Kidney epithelial cell (primary cell): Measurements from ENCODE around the gene ZSWIM6. TPM values are rescaled to one million over a fixed set of nuclear protein-coding genes. Genes with fewer than 3 reads are reported as not detected.

Experiments
- DNase-seq: peaks from one replicate; pipeline ENCODE4 v3.0.0-alpha.2; 2010; ENCODE audit warnings: low read depth
- H3K27me3 ChIP-seq: 2 replicates; pipeline ENCODE4 v1.6.0; 2011; ENCODE audit warnings: low read length; ENCODE audit not compliant: control insufficient read depth, insufficient read depth
- H3K36me3 ChIP-seq: 2 replicates; pipeline ENCODE4 v1.5.1; 2011; ENCODE audit warnings: low read length; ENCODE audit not compliant: control insufficient read depth, insufficient read depth
- H3K4me3 ChIP-seq: 2 replicates; pipeline ENCODE4 v1.5.1; 2011; ENCODE audit warnings: low read depth, mild to moderate bottlenecking, control low read depth, low read length
- total RNA-seq: library from RNA; depleted of rRNA; stranded (reverse); fragments of >200 nt; gene quantifications from 2 replicates; pipeline ENCODE4 v1.2.3, GENCODE V29; 2015
- TF ChIP-seq, protein P1 (sequence below): IDR thresholded peaks from 2 replicates; pipeline ENCODE4 v1.5.1; 2011; ENCODE audit warnings: mild to moderate bottlenecking, moderate library complexity, low read length, control low read depth, inconsistent platforms; ENCODE audit not compliant: insufficient read depth, poor library complexity, severe bottlenecking

ZSWIM6 gene
- total RNA-seq, 1 donor from 2014 or later: 18.5 TPM

DNA sequence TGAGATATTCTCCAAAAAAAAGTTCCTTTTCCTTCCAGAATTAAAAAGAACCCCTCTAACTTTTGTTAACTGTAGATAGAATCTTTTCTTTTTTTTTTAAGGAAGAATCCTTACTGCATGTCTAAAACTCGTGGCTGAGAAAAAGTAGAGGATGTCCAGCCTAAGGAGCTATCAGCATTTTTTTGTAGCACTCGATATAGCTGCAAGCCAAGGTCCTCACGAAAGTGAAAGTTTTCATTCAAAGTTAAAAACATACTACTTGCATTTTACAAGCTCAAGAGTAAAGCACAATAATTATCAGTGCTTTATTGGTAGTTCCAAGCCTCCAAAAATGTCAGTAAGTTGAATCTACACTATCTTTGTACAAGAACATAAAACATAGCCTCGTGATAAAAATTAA lies 28.7 kb upstream of the ZSWIM6 start:
- Histone ChIP-seq H3K4me3 (no peak overlapping the region), H3K36me3 (no peaks in the 10 kb centered on the region), H3K27me3 (no peaks in the 10 kb centered on the region)
- no peak for DNase-seq
- TF ChIP-seq, protein P1, sequence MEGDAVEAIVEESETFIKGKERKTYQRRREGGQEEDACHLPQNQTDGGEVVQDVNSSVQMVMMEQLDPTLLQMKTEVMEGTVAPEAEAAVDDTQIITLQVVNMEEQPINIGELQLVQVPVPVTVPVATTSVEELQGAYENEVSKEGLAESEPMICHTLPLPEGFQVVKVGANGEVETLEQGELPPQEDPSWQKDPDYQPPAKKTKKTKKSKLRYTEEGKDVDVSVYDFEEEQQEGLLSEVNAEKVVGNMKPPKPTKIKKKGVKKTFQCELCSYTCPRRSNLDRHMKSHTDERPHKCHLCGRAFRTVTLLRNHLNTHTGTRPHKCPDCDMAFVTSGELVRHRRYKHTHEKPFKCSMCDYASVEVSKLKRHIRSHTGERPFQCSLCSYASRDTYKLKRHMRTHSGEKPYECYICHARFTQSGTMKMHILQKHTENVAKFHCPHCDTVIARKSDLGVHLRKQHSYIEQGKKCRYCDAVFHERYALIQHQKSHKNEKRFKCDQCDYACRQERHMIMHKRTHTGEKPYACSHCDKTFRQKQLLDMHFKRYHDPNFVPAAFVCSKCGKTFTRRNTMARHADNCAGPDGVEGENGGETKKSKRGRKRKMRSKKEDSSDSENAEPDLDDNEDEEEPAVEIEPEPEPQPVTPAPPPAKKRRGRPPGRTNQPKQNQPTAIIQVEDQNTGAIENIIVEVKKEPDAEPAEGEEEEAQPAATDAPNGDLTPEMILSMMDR: no peak

- Histone ChIP-seq H3K27me3 (no peaks in the 10 kb centered on the region), H3K36me3 (no peaks in the 10 kb centered on the region), H3K4me3 (no peak overlapping the region)
- DNase-seq: no peak
- TF ChIP-seq, protein P1: no peak
Observed at GRCh38 chr5:61304590-61305381, 27.3 kb upstream of the ZSWIM6 start.

DNA sequence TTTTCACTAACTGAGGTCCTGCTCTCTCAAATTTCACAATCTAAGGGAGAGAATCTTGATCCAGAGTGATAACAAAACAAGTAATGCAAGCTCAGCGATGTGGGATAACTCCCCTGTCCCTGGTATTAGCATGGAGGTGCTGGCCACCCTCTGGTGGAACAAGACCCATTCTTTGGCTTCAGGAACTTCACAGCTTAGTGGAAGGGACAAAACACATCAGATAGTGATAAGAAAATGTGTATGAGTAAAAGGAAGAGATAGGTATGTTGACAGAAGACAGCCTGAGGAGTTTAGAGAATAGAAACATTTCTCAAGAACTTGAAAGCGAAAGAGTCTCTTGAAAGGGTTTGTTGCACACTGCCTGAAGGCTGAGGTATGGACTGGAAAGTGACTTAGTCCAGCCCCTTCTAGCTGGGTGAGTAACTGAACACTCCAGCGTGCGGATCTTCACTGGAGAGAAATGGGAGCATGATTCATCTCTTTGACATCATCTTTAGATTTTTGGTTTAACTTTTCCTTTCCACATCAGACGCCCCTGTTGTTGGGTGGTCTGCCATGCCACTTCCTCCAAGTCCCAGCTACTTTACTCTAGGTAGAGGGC lies 25.4 kb upstream of the ZSWIM6 start:
- no peak for DNase-seq
- Histone ChIP-seq H3K36me3 (no peaks in the 10 kb centered on the region), H3K27me3 (no peaks in the 10 kb centered on the region), H3K4me3 (no peak overlapping the region)
- TF ChIP-seq, protein P1: no peak

- TF ChIP-seq, protein P1: no peak
- no peaks in the 10 kb centered on the region for H3K36me3 ChIP-seq
- no peak for DNase-seq
- H3K4me3 ChIP-seq: no peak overlapping the region
- no peaks in the 10 kb centered on the region for H3K27me3 ChIP-seq
Observed at GRCh38 chr5:61307191-61307590, 24.9 kb upstream of the ZSWIM6 start.

- DNase-seq: no peak
- Histone ChIP-seq H3K4me3 (no peak overlapping the region), H3K27me3 (no peaks in the 10 kb centered on the region)
Observed at GRCh38 chr5:61307611-61308010, 24.4 kb upstream of the ZSWIM6 start.

More at GRCh38 chr5:61307611-61308010, 24.4 kb upstream of the ZSWIM6 start:
- no peaks in the 10 kb centered on the region for H3K36me3 ChIP-seq
- TF ChIP-seq, protein P1: no peak
